Hepatocyte (in vitro differentiated cells): ENCODE results near the gene KRR1. TPM values are rescaled to one million over a fixed set of nuclear protein-coding genes. Genes with fewer than 3 reads are reported as not detected.

Source experiments
- DNase-seq: peaks from one replicate; pipeline ENCODE4 v3.0.0-alpha.2; 2016; ENCODE audit warnings: low spot score
- H2AFZ ChIP-seq: fragments of 200-600 bp; sonication (generic); 2 replicates; pipeline ENCODE4 v1.6.0; 2016; ENCODE audit warnings: antibody characterized with exemption, mild to moderate bottlenecking
- H3K27ac ChIP-seq: fragments of 200-600 bp; sonication (generic); 2 replicates; pipeline ENCODE4 v1.5.1; 2016; ENCODE audit warnings: mild to moderate bottlenecking
- H3K27me3 ChIP-seq: fragments of 200-600 bp; sonication (generic); 2 replicates; pipeline ENCODE4 v1.6.1; 2016
- H3K36me3 ChIP-seq: fragments of 200-600 bp; sonication (generic); replicated peaks from 2 replicates; pipeline ENCODE4 v1.5.1; 2016; ENCODE audit warnings: low read depth; ENCODE audit not compliant: insufficient read depth
- H3K4me1 ChIP-seq: fragments of 200-600 bp; sonication (generic); 2 replicates; pipeline ENCODE4 v1.5.1; 2016; ENCODE audit warnings: mild to moderate bottlenecking, moderate library complexity; ENCODE audit not compliant: insufficient read depth
- H3K4me2 ChIP-seq: fragments of 200-600 bp; sonication (generic); 2 replicates; pipeline ENCODE4 v1.6.0; 2016
- H3K4me3 ChIP-seq: fragments of 200-600 bp; sonication (generic); 2 replicates; pipeline ENCODE4 v1.5.1; 2016; ENCODE audit warnings: mild to moderate bottlenecking
- H3K79me2 ChIP-seq: fragments of 200-600 bp; sonication (generic); 2 replicates; pipeline ENCODE4 v1.6.0; 2017; ENCODE audit warnings: mild to moderate bottlenecking
- H3K9me2 ChIP-seq: fragments of 200-600 bp; sonication (generic); replicated peaks from 2 replicates; pipeline ENCODE4 v1.6.0; 2017; ENCODE audit warnings: mild to moderate bottlenecking; ENCODE audit not compliant: insufficient read depth
- H3K9me3 ChIP-seq: fragments of 200-600 bp; sonication (generic); 2 replicates; pipeline ENCODE4 v1.5.1; 2016; ENCODE audit warnings: low read depth, mild to moderate bottlenecking
- H4K20me1 ChIP-seq: fragments of 200-600 bp; sonication (generic); 2 replicates; pipeline ENCODE4 v1.6.0; 2016; ENCODE audit warnings: mild to moderate bottlenecking; ENCODE audit not compliant: insufficient read depth, poor library complexity, severe bottlenecking
- EZH2 ChIP-seq: fragments of 200-600 bp; sonication (generic); IDR thresholded peaks from 2 replicates; pipeline ENCODE4 v1.6.1; 2016; ENCODE audit warnings: antibody characterized with exemption, mild to moderate bottlenecking, borderline replicate concordance
- EZH2phosphoT487 ChIP-seq: fragments of 200-600 bp; sonication (generic); IDR thresholded peaks from one replicate; pipeline ENCODE4 v1.6.1; 2018; ENCODE audit warnings: antibody characterized with exemption, mild to moderate bottlenecking, low read depth, moderate library complexity; ENCODE audit not compliant: unreplicated experiment, severe bottlenecking
- WGBS: methylation state at CpG from one replicate; pipeline ENCODE4 v1.1.6; 2016; ENCODE audit warnings: low lambda C conversion rate; ENCODE audit errors: missing lambda C conversion rate; 5-methylcytosine and 5-hydroxymethylcytosine counted together
- polyA plus RNA-seq: library from polyadenylated mRNA; unstranded; fragments of >200 nt; fragmentation: Nextera tagmentation; extraction: Ambion mirVana; gene quantifications from 2 replicates; pipeline ENCODE4 v1.2.1, GENCODE V29; 2016
- total RNA-seq: library from RNA; depleted of rRNA; stranded (reverse); fragments of >200 nt; gene quantifications from 2 replicates; pipeline ENCODE4 v1.2.3, GENCODE V29; 2014
- TF ChIP-seq, protein P1 (sequence below): fragments of 200-600 bp; sonication (generic); IDR thresholded peaks from 2 replicates; pipeline ENCODE4 v1.5.1; 2016; ENCODE audit warnings: antibody characterized with exemption, mild to moderate bottlenecking; ENCODE audit not compliant: poor library complexity

Gene KRR1
- total and polyA plus RNA-seq, 2 experiments from 2014 or later: 23.6 to 42.8 TPM

DNA sequence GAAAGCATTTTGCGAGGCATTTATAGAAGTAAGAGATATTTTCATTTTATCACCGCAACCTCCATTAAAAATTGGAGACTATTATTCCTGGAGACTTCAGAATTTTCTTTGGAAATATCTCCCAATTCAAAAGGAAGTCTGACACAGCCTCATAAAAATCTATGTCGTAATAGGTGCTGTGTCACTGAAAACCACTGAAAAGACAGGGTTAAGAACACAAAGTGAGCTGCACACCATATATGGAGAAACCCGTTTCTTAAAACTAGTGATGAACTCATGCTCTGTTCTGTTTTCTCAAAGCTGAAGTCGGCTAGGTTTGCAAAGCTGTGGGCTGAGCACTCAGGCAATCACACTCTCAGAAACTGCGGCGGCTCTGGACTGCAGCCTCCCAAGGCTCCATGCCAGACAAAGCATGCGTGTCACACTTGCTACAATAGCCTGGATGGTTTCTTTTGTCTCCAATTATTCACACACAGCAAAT, 30.9 kb downstream of the KRR1 start, which contains the start of gene GLIPR1:
TSS of gene GLIPR1 (plus strand) at position 287 of the 481 bp plus-strand sequence. CDS start at position 413, 126 bp downstream.
- DNase-seq: peak; percentile 64
- no peaks in the 10 kb centered on the region for H3K9me2 ChIP-seq
- H3K79me2 ChIP-seq: no peaks in the 10 kb centered on the region
- H3K27ac ChIP-seq: peak within 1 kb of the TSS; percentile 83
- TF ChIP-seq EZH2phosphoT487 (no peak), EZH2 (no peak)
- TF ChIP-seq, protein P1, sequence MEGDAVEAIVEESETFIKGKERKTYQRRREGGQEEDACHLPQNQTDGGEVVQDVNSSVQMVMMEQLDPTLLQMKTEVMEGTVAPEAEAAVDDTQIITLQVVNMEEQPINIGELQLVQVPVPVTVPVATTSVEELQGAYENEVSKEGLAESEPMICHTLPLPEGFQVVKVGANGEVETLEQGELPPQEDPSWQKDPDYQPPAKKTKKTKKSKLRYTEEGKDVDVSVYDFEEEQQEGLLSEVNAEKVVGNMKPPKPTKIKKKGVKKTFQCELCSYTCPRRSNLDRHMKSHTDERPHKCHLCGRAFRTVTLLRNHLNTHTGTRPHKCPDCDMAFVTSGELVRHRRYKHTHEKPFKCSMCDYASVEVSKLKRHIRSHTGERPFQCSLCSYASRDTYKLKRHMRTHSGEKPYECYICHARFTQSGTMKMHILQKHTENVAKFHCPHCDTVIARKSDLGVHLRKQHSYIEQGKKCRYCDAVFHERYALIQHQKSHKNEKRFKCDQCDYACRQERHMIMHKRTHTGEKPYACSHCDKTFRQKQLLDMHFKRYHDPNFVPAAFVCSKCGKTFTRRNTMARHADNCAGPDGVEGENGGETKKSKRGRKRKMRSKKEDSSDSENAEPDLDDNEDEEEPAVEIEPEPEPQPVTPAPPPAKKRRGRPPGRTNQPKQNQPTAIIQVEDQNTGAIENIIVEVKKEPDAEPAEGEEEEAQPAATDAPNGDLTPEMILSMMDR: no peak
- peak within 1 kb of the TSS; percentile 59 for H2AFZ ChIP-seq
- H3K4me2 ChIP-seq: peak within 1 kb of the TSS; percentile 70
- WGBS: 35% methylated on average over 8 of the region's 8 CpGs
- no peaks in the 10 kb centered on the region for H4K20me1 ChIP-seq
- no peaks in the 10 kb centered on the region for H3K27me3 ChIP-seq
- no peaks in the 10 kb centered on the region for H3K36me3 ChIP-seq
- peaks cover 6% of the 10 kb centered on the region for H3K4me1 ChIP-seq
- H3K9me3 ChIP-seq: no peaks in the 10 kb centered on the region
- peak within 1 kb of the TSS; percentile 2 for H3K4me3 ChIP-seq

DNA sequence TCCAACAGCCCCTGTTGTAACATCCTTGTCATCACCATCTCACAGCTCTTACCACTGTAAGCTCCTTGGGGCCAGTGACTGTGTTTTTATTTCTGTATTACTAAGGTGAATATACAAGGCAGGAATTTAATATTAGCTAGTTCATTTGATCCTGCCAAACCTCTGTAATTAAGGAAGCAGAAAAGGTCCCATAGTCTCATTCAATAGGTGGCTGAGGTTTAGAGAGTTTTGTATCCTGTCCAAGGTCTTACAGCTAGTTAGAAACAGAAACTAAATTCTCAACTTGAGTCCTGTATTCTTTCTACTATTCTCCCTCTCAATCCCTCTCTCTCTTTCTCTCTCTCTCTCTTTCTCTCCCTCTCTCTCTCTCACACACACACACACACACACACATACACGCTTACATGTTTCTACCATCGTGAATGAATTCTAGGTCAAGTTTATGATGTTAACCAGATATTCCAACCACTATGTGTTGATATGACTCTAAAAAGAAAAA, 31.4 kb downstream of the KRR1 start:
- Histone ChIP-seq H3K36me3 (no peaks in the 10 kb centered on the region), H3K9me3 (no peaks in the 10 kb centered on the region), H4K20me1 (no peaks in the 10 kb centered on the region), H2AFZ (peak overlapping the region; percentile 59), H3K9me2 (no peaks in the 10 kb centered on the region), H3K4me1 (peaks cover 6% of the 10 kb centered on the region), H3K27ac (peak overlapping the region; percentile 83), H3K79me2 (no peaks in the 10 kb centered on the region), H3K4me3 (no peak overlapping the region), H3K4me2 (peak overlapping the region; percentile 70), H3K27me3 (no peaks in the 10 kb centered on the region)
- WGBS: 48% methylated on average over 2 of the region's 2 CpGs
- TF ChIP-seq EZH2phosphoT487 (no peak), EZH2 (no peak)
- TF ChIP-seq, protein P1: no peak
- no peak for DNase-seq

DNA sequence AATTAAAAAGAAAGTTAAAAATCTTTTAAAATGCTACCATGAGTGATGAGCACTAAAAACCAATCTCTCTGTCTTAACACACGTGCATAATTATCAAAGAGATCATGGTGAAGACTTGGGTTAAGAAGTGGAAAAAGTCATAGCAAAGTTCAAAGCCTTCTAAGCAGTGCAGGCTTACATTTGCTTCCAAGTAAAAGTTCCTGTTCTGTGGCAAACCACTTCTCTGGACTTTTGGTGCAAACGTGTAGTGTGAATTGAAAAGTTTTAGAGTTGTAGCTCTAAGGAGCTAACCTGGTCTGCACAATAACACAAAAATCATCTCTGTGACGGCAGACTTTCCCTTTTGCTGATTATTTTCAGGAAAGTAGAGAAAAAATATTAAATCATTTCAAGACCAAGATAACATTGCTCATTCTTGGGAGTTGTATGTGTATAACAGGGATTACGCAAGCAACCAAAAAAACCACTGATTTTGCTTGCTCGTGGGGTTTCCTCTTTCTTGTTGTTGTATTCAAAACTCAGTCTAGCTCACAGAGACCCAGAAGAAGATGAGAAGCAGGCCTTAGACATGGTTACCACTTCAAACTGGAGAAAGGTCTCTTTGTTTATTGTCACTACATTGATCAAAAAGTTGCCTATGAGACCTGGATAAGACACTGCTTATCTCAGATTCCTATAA, 33.2 kb downstream of the KRR1 start:
- Histone ChIP-seq H3K36me3 (no peaks in the 10 kb centered on the region), H4K20me1 (no peaks in the 10 kb centered on the region), H3K4me1 (peaks cover 6% of the 10 kb centered on the region), H3K4me2 (no peak overlapping the region), H3K27me3 (no peaks in the 10 kb centered on the region), H2AFZ (no peak overlapping the region), H3K27ac (peak overlapping the region; percentile 31), H3K9me3 (no peaks in the 10 kb centered on the region), H3K9me2 (no peaks in the 10 kb centered on the region), H3K79me2 (no peaks in the 10 kb centered on the region), H3K4me3 (no peak overlapping the region)
- TF ChIP-seq, protein P1: no peak
- TF ChIP-seq EZH2phosphoT487 (no peak), EZH2 (no peak)
- DNase-seq: no peak
- 67% methylated on average over 5 of the region's 5 CpGs for WGBS
